ENCODE data around the gene FBXW11.

- TF ChIP-seq CTCF (conservative IDR thresholded peaks at IDR 0.05; ENCODE audit: low read depth, low read length) (no peak), EZH2 (IDR thresholded peaks at IDR 0.05; ENCODE audit: borderline replicate concordance, low read depth, low read length, poor library complexity, severe bottlenecking) (no peak)
Measured at GRCh38 chr5:171999100-171999499, 7.3 kb downstream of the FBXW11 start.
